ENCODE measurements around the gene PFDN1.

The PFDN1 gene

DNA sequence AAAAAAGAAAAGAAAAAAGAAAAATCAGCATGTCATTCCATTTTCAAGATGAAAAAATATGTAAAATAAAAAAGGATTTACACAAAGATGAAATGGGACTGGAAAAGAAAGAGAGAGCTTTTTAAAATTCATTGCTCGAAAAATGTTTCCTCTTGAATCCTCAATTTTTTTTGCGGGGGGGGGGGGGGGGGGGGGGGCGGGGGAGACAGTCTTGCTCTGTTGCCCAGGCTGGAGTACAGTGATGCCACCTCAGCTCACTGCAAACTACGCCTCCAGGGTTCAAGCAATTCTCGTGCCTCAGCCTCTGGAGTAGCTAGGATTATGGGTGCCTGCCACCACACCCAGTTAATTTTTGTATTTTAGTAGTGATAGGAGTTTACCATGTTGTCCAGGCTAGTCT is 16.5 kb downstream of the PFDN1 start:
- in situ Hi-C loops (cut with HindIII; ENCODE audit: low sequenced_read_pairs), result no loop called here
- TF ChIP-seq, protein P1, sequence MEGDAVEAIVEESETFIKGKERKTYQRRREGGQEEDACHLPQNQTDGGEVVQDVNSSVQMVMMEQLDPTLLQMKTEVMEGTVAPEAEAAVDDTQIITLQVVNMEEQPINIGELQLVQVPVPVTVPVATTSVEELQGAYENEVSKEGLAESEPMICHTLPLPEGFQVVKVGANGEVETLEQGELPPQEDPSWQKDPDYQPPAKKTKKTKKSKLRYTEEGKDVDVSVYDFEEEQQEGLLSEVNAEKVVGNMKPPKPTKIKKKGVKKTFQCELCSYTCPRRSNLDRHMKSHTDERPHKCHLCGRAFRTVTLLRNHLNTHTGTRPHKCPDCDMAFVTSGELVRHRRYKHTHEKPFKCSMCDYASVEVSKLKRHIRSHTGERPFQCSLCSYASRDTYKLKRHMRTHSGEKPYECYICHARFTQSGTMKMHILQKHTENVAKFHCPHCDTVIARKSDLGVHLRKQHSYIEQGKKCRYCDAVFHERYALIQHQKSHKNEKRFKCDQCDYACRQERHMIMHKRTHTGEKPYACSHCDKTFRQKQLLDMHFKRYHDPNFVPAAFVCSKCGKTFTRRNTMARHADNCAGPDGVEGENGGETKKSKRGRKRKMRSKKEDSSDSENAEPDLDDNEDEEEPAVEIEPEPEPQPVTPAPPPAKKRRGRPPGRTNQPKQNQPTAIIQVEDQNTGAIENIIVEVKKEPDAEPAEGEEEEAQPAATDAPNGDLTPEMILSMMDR (IDR thresholded peaks at IDR 0.05; ENCODE audit: low read depth, low read length, missing control alignments), result no peak

DNA sequence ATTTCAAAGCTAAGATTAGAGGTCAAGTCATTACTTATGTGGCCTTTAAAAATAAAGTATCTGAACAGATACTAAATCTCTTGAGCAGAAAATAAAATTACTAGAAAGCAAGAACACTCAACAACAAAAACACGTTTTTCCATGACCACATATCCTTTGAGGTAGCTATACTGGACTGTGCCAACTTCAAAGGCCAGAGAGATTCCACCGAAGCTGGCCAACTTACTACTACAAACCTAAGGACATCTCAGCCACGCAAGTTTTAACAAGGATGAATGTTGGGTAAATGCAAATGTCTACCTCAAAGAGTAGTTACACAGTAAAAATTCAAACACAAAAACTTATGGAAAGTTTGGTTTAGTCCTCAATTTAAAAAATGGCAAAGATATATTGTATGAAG is 18.9 kb downstream of the PFDN1 start:
- DNase-seq (ENCODE audit: low read depth), result no peak
- in situ Hi-C loops (cut with HindIII; ENCODE audit: low sequenced_read_pairs), result no loop called here
- TF ChIP-seq, protein P1 (IDR thresholded peaks at IDR 0.05; ENCODE audit: low read depth, low read length, missing control alignments), result no peak
- no peak overlapping the region for H3K4me3 ChIP-seq (ENCODE audit: low read depth, low read length)

More for the DNA sequence above, 16.5 kb downstream of the PFDN1 start:
- no peak for DNase-seq (ENCODE audit: low read depth)
- no peak overlapping the region for H3K4me3 ChIP-seq (ENCODE audit: low read depth, low read length)

DNA sequence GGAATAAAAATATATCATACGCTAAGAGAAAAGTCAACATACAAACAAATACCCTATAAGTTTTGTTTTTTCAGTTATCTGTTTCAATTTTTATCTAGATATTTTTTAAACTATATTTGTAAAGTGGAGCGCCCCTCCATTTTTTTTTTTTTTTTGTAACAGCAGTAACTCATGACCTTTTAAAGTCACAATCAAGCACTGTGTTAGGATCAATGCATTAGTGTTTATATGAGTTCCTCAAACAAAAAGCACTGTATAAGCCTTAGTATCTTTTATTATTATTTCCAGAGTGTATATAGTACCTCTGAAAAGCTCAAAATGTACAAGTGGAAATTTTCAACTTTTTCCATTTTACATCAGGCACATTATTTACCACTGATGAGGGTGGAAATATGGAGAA is 20.6 kb downstream of the PFDN1 start:
- TF ChIP-seq, protein P1 (IDR thresholded peaks at IDR 0.05; ENCODE audit: low read depth, low read length, missing control alignments), result no peak
- no peak for DNase-seq (ENCODE audit: low read depth)
- no peak overlapping the region for H3K4me3 ChIP-seq (ENCODE audit: low read depth, low read length)
- in situ Hi-C loops (cut with HindIII; ENCODE audit: low sequenced_read_pairs), result no loop called here

- TF ChIP-seq, protein P1 (IDR thresholded peaks at IDR 0.05; ENCODE audit: low read depth, low read length, missing control alignments), result no peak
- no peak overlapping the region for H3K4me3 ChIP-seq (ENCODE audit: low read depth, low read length)
- DNase-seq (ENCODE audit: low read depth), result no peak
- in situ Hi-C loops (cut with HindIII; ENCODE audit: low sequenced_read_pairs), result loop anchor here (5.0 kb wide), 1 partner anchor 36 kb away; no protein-coding TSS in a partner anchor
These were observed 27.1 kb downstream of the PFDN1 start for GRCh38 chr5:140275837-140276236.

- in situ Hi-C loops (cut with HindIII; ENCODE audit: low sequenced_read_pairs), result no loop called here
- TF ChIP-seq, protein P1 (IDR thresholded peaks at IDR 0.05; ENCODE audit: low read depth, low read length, missing control alignments), result no peak
- DNase-seq (ENCODE audit: low read depth), result no peak
- no peak overlapping the region for H3K4me3 ChIP-seq (ENCODE audit: low read depth, low read length)
These were observed 29.5 kb downstream of the PFDN1 start for GRCh38 chr5:140273401-140273877.

DNA sequence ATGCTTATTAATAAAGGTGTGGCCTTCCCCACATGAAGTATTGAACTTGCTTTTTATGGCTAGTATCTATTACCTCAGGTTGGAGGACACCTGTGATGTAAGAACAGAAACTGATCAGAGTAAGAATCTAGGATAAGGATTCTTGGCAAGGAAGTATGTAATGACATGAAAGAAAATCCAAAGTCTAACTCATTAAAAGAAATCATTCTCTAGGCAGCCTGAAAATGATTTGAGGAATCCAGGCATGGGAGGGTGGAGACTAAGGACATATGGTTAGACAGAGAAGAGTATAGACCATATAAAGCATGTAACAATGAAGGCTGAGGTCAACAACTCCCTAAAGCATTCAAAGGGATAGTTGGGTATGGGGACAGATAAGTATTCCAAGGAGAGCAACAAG is 32.9 kb downstream of the PFDN1 start:
- no peak for DNase-seq (ENCODE audit: low read depth)
- H3K4me3 ChIP-seq (ENCODE audit: low read depth, low read length), result no peak overlapping the region
- in situ Hi-C loops (cut with HindIII; ENCODE audit: low sequenced_read_pairs), result no loop called here
- TF ChIP-seq, protein P1 (IDR thresholded peaks at IDR 0.05; ENCODE audit: low read depth, low read length, missing control alignments), result no peak

All from astrocyte of the cerebellum (primary cell).